GM12892 (cell line): Measurements from ENCODE around the gene HHAT.

ENCODE experiments used
- DNase-seq: peaks from one replicate; pipeline ENCODE4 v3.0.0; 2011; ENCODE audit not compliant: insufficient read length
- FAIRE-seq: peaks from 2 replicates; lab custom pipeline; 2011; peaks lifted over from hg19 to GRCh38; lab: Jason Lieb, UNC
- POLR2A ChIP-seq: IDR thresholded peaks from 2 replicates; pipeline ENCODE4 v1.6.1; 2011; ENCODE audit warnings: low read depth, low read length, control low read depth
- POLR2AphosphoS5 ChIP-seq: IDR thresholded peaks from 2 replicates; pipeline ENCODE4 v1.6.1; 2011; ENCODE audit warnings: low read depth, low read length, control low read depth
- TAF1 ChIP-seq: IDR thresholded peaks from 2 replicates; pipeline ENCODE4 v1.6.1; 2011; ENCODE audit warnings: low read depth, mild to moderate bottlenecking, control low read depth, low read length, borderline replicate concordance

Gene HHAT

GRCh38 chr1:210715072-210715471 is 386.4 kb downstream of the HHAT start:
- FAIRE-seq = no peak
- TF ChIP-seq TAF1 (no peak), POLR2AphosphoS5 (no peak), POLR2A (no peak)
- no peak for DNase-seq

DNA sequence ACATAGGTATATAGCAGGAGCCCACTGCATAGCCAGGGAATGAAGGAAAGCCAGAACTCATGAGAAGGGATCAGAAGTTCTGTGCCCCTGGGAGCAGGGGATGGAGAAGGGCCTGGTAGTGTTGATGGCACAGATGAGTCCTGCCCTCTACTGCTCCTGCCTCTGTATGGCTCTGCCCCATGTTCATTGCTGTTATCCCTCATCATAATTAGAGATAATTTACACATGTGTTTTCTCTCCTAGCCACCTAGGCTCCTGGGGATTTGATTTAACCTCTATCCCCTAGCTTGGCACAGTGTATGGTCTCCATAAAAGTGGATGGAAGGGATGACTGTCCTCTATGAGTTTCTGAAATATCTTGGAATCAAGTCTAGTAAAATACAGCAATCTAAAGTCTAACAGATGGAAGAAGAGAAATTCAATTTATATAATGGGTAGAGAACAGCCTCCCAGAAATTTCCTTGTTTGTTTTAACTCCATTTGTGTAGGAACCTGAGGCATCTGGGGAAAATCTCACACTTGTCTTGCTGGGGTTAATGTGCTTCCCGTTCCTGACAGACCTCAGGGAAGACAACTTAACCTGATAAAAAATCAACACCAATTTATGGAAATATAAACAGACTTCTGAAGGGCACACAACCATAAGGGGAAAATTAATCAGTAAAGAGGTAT is 393.8 kb downstream of the HHAT start:
- DNase-seq = no peak
- no peak for FAIRE-seq
- TF ChIP-seq TAF1 (no peak), POLR2AphosphoS5 (no peak), POLR2A (no peak)

DNA sequence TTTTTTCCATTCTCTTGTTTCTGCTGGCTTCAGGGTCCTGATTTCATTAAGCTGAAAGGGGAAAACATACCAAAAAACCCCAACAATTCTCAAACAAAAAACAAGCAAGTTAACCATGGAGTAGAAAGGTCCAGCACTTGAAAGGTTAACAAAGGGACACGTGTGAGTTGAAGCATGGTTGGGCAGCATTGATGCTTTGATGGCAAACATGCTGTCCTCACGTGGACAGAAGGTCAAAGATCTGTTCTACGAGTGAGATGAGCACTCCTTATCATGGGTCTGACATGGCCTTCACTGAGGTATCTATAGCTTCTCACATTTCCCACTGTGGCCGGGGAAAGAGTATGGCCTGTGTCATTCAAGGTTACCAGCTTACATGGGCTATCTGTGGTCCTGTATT is 394.9 kb downstream of the HHAT start:
- DNase-seq = no peak
- FAIRE-seq = no peak
- no peak for TF ChIP-seq POLR2A
- no peak for TF ChIP-seq TAF1
- no peak for TF ChIP-seq POLR2AphosphoS5

DNA sequence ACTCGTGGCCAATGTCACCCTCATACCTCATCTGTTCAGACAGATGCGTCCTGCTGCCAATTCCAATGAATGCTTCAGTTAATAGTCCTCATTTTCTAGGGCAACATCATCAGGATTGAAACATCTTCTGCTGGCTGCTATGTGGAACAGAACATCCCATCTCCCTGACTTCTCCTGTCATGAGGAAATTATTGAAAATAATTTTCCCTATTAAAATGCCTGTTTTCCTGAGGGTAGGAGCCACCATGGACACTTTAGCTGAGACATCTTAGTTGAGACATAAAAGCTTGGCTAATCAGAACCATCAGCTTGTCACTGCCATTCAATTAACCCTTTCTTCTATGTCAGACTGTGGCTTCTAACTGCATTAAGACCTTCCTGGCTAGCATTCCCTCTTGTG is 396.1 kb downstream of the HHAT start:
- TF ChIP-seq TAF1 = no peak
- no peak for TF ChIP-seq POLR2A
- TF ChIP-seq POLR2AphosphoS5 = no peak
- FAIRE-seq = no peak
- no peak for DNase-seq
